OCI-LY1 (cell line): Measurements from ENCODE around the gene GCK.

Experiments
- H2AFZ ChIP-seq: fragments of 200-600 bp; sonication (generic), shearing (Covaris generic); 2 replicates; pipeline ENCODE4 v1.6.0; 2014; ENCODE audit warnings: antibody characterized with exemption, mild to moderate bottlenecking, low read length
- H3F3A ChIP-seq: fragments of 200-600 bp; sonication (generic), shearing (Covaris generic); 2 replicates; pipeline ENCODE4 v1.6.0; 2014; ENCODE audit warnings: mild to moderate bottlenecking, antibody characterized with exemption, low read length, moderate library complexity; ENCODE audit not compliant: insufficient read depth
- H3K27ac ChIP-seq: fragments of 200-600 bp; sonication (generic); 2 replicates; pipeline ENCODE4 v1.5.1; 2014; ENCODE audit warnings: low read length, mixed run types, mild to moderate bottlenecking, low read depth; ENCODE audit not compliant: poor library complexity, severe bottlenecking
- H3K27me3 ChIP-seq: fragments of 200-600 bp; sonication (generic); 2 replicates; pipeline ENCODE4 v1.6.0; 2014; ENCODE audit warnings: antibody characterized with exemption, mild to moderate bottlenecking, low read length, moderate library complexity; ENCODE audit not compliant: insufficient read depth
- H3K36me3 ChIP-seq: fragments of 200-600 bp; sonication (generic); 2 replicates; pipeline ENCODE4 v1.6.1; 2014; ENCODE audit warnings: mild to moderate bottlenecking, antibody characterized with exemption, low read length, moderate library complexity, mixed read lengths; ENCODE audit not compliant: insufficient read depth
- H3K4me1 ChIP-seq: fragments of 200-600 bp; sonication (generic); 2 replicates; pipeline ENCODE4 v1.5.1; 2014; ENCODE audit warnings: mild to moderate bottlenecking, low read length, moderate library complexity; ENCODE audit not compliant: insufficient read depth, severe bottlenecking
- H3K4me2 ChIP-seq: fragments of 200-600 bp; sonication (generic), shearing (Covaris generic); 2 replicates; pipeline ENCODE4 v1.6.1; 2014; ENCODE audit warnings: low read length
- H3K4me3 ChIP-seq: fragments of 200-600 bp; sonication (generic); 2 replicates; pipeline ENCODE4 v1.5.1; 2014; ENCODE audit warnings: low read length, low read depth, mild to moderate bottlenecking, mixed read lengths; ENCODE audit not compliant: poor library complexity, severe bottlenecking
- H3K79me2 ChIP-seq: fragments of 200-600 bp; shearing (Covaris generic); 2 replicates; pipeline ENCODE4 v1.6.1; 2016; ENCODE audit warnings: mixed run types, low read length, mixed read lengths; ENCODE audit not compliant: insufficient read depth
- H3K9ac ChIP-seq: fragments of 200-600 bp; sonication (generic), shearing (Covaris generic); 2 replicates; pipeline ENCODE4 v1.6.1; 2014; ENCODE audit warnings: mild to moderate bottlenecking, low read length, mixed read lengths
- H3K9me2 ChIP-seq: fragments of 200-600 bp; sonication (generic), shearing (Covaris generic); 2 replicates; pipeline ENCODE4 v1.6.1; 2014; ENCODE audit warnings: low read depth, mild to moderate bottlenecking, low read length, mixed read lengths
- H3K9me3 ChIP-seq: fragments of 200-600 bp; shearing (Covaris generic); 2 replicates; pipeline ENCODE4 v1.6.1; 2014; ENCODE audit warnings: low read length, mixed read lengths
- H4K20me1 ChIP-seq: fragments of 200-600 bp; sonication (generic), shearing (Covaris generic); 2 replicates; pipeline ENCODE4 v1.6.0; 2016; ENCODE audit warnings: mild to moderate bottlenecking, low read length; ENCODE audit not compliant: insufficient read depth
- CTCF ChIP-seq: fragments of 200-600 bp; sonication (generic), shearing (Covaris generic); IDR thresholded peaks from 2 replicates; pipeline ENCODE4 v1.5.1; 2017; ENCODE audit warnings: mild to moderate bottlenecking, antibody characterized with exemption, low read length, moderate library complexity, mixed read lengths
- EZH2 ChIP-seq: fragments of 200-600 bp; sonication (generic), shearing (Covaris generic); IDR thresholded peaks from 2 replicates; pipeline ENCODE4 v1.8.0; 2017; ENCODE audit warnings: borderline replicate concordance, mixed run types, mild to moderate bottlenecking, antibody characterized with exemption, low read length, moderate library complexity, mixed read lengths

GCK gene

GRCh38 chr7:44116789-44117666 lies 72.2 kb downstream of the GCK start:
- no peaks in the 10 kb centered on the region for H3K9me2 ChIP-seq
- H4K20me1 ChIP-seq = no peaks in the 10 kb centered on the region
- H3K27me3 ChIP-seq = no peaks in the 10 kb centered on the region
- no peaks in the 10 kb centered on the region for H3K9me3 ChIP-seq
- peaks cover 20% of the 10 kb centered on the region for H3K79me2 ChIP-seq
- peaks cover 25% of the 10 kb centered on the region for H3K4me1 ChIP-seq
- no peak overlapping the region for H2AFZ ChIP-seq
- no peak overlapping the region for H3K4me3 ChIP-seq
- H3K4me2 ChIP-seq = no peak overlapping the region
- peaks cover 85% of the 10 kb centered on the region for H3K36me3 ChIP-seq
- no peak overlapping the region for H3K9ac ChIP-seq
- no peak overlapping the region for H3K27ac ChIP-seq
- no peaks in the 10 kb centered on the region for H3F3A ChIP-seq
- TF ChIP-seq CTCF = no peak
- no peak for TF ChIP-seq EZH2

GRCh38 chr7:44116087-44116788 lies 73.0 kb downstream of the GCK start:
- Histone ChIP-seq H2AFZ (no peak overlapping the region), H3K4me2 (no peak overlapping the region), H3K9me3 (no peaks in the 10 kb centered on the region), H3K36me3 (peaks cover 77% of the 10 kb centered on the region), H3K79me2 (peaks cover 12% of the 10 kb centered on the region), H3K9me2 (no peaks in the 10 kb centered on the region), H3K27ac (no peak overlapping the region), H4K20me1 (no peaks in the 10 kb centered on the region), H3K4me1 (peaks cover 17% of the 10 kb centered on the region), H3K27me3 (no peaks in the 10 kb centered on the region), H3K9ac (no peak overlapping the region), H3K4me3 (no peak overlapping the region), H3F3A (no peaks in the 10 kb centered on the region)
- no peak for TF ChIP-seq CTCF
- TF ChIP-seq EZH2 = no peak

- Histone ChIP-seq H3K4me2 (no peak overlapping the region), H3K9ac (no peak overlapping the region), H3K79me2 (no peaks in the 10 kb centered on the region), H3K27me3 (peaks cover 1% of the 10 kb centered on the region; the same call in 1 of the 2 replicates), H3K9me2 (no peaks in the 10 kb centered on the region), H3K9me3 (no peaks in the 10 kb centered on the region), H2AFZ (no peak overlapping the region), H3F3A (no peaks in the 10 kb centered on the region), H4K20me1 (no peaks in the 10 kb centered on the region), H3K4me1 (peaks cover 5% of the 10 kb centered on the region), H3K36me3 (peaks cover 62% of the 10 kb centered on the region), H3K27ac (no peak overlapping the region), H3K4me3 (no peak overlapping the region)
- TF ChIP-seq EZH2 (no peak), CTCF (no peak)
These were observed 74.5 kb downstream of the GCK start for GRCh38 chr7:44114586-44115310.
